ENCODE measurements around the gene STXBP5.
"Not testable (repeated sequence)": the region's sequence is repeated elsewhere in the genome, so short reads cannot be mapped to it uniquely, and the experiment has no call there.

Gene STXBP5

GRCh38 chr6:147254929-147255473, 50.8 kb downstream of the STXBP5 start:
- DNase-seq: not testable (repeated sequence)

DNA sequence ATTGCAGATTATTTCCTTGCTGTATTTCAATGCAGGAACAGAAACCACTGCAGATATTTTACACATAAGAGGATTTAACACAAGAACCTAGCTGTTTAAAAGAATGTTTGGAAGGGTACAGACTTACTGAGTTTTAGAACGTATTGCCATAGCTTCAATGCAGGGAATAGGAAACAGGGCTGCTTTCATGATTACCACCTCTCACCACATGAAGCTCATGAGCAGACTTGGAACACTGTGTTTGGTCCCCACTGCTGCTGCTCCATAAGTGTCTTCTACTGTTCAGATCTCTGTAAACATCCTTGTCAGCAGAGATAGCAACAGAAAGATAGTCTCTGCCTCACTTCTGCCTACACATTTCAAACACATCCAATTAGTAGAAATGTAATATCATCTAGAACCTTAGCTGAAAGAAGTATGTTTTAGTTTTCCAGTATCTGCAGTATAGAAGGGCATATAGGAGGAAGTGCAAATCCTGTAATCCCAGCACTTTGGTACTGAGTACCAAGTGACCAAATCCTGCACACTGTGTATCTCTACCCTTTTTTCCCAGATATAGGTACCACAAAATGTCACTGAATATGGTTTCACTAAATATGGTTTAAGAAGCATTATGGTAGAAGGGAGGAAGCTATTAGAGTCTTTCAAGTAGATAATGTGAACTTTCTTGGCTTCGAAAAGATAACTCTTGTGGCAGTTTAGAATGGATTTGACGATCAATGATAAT, 51.9 kb downstream of the STXBP5 start:
- DNase-seq: no peak

- no peak for DNase-seq
These were observed 53.5 kb downstream of the STXBP5 start for GRCh38 chr6:147257760-147258159.

DNA sequence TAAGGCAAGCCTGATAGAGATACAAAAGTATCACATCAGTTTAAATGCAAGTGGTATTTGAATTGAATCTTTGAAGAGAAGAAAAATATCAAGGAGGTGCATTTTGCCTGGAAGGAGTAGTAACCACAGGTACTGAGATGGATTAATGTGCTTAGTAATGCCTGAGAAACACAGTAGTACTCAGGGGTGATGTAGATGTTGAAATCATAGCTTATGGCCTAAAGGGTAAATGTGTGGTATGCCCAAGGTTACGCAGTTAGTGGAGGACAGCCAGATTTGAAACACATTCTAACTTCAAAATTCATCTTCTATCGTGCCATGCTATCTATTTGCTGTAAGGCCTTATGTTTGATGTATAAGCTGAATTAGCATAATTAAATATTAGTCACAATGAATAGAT, 55.9 kb downstream of the STXBP5 start:
- no peak for DNase-seq

GRCh38 chr6:147262946-147263345, 58.7 kb downstream of the STXBP5 start:
- no peak for DNase-seq

GRCh38 chr6:147266821-147267220, 62.6 kb downstream of the STXBP5 start:
- no peak for DNase-seq

- no peak for DNase-seq
These were observed 63.4 kb downstream of the STXBP5 start for GRCh38 chr6:147267658-147268057.

- no peak for DNase-seq
These were observed 64.0 kb downstream of the STXBP5 start for GRCh38 chr6:147268254-147268653.

GRCh38 chr6:147274012-147274411, 69.8 kb downstream of the STXBP5 start:
- no peak for DNase-seq

DNA sequence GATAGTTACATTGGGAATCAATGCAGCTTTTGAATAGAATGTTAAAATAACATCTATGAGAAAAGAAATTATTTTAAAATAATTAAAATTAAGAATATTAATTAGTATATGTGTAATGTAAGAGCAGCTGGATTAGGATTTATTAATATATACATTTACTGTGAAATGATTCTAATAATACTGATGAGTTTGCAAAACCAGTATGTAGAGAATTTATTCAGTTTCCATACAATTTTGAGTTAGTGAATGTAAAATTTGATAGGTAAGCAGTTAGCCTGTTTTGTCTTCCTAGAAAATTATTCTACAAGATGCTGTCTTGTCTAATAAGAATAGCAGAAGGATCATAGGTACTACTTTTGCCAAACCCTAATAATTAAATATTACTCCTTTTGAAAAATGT, 70.6 kb downstream of the STXBP5 start:
- no peak for DNase-seq

GRCh38 chr6:147278891-147279290, 74.7 kb downstream of the STXBP5 start:
- DNase-seq: no peak

GRCh38 chr6:147279427-147279826, 75.2 kb downstream of the STXBP5 start:
- DNase-seq: no peak

- no peak for DNase-seq
These were observed 77.8 kb downstream of the STXBP5 start for GRCh38 chr6:147281895-147282565.

DNA sequence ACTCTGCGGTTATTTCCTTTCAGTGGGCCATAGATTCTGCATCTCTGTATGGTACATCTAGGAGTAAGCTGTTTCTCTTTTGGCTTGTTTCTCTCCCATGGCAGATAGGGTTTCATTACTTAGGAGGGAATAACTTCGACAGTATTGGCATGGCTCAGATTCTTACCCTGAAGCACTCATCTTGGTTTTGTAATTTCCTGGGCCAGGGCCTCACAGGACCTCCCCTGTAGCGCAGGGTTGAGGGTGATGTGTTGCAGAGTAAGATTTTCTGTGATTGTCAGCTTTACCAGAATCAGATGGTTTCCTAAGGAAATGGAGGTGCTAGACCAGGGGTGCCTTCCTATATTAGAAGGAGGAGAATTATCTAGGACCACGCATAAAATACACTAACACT, 78.3 kb downstream of the STXBP5 start:
- no peak for DNase-seq

- DNase-seq: no peak
These were observed 79.2 kb downstream of the STXBP5 start for GRCh38 chr6:147283460-147283859.

GRCh38 chr6:147285087-147285855, 81.1 kb downstream of the STXBP5 start:
- DNase-seq: no peak

DNA sequence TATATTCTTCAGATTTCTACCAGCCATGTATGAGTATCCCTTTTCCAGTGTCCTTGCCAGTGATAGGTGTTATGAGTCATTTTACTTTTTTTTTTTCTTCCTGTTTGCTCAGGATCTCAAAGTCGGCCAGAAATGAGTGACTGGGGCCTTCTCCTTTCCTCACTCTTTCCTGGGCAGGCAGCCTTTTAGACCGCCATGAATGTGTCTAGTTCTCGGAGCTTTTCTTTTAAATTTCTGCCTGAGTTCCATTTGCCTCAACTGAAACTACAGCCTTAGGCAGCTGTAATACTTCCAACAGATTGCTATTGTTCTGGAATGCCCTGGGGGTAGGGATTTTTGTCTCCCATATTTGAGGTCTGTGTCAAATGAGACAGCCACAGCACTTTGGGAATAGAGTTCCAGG, 83.7 kb downstream of the STXBP5 start:
- no peak for DNase-seq

- no peak for DNase-seq
These were observed 92.9 kb downstream of the STXBP5 start for GRCh38 chr6:147297124-147297523.

- DNase-seq: no peak
These were observed 93.6 kb downstream of the STXBP5 start for GRCh38 chr6:147297663-147298316.

- no peak for DNase-seq
These were observed 94.2 kb downstream of the STXBP5 start for GRCh38 chr6:147298461-147298860.

GRCh38 chr6:147299035-147299434, 94.8 kb downstream of the STXBP5 start:
- DNase-seq: no peak

- no peak for DNase-seq
These were observed 96.9 kb downstream of the STXBP5 start for GRCh38 chr6:147301070-147301469.

DNA sequence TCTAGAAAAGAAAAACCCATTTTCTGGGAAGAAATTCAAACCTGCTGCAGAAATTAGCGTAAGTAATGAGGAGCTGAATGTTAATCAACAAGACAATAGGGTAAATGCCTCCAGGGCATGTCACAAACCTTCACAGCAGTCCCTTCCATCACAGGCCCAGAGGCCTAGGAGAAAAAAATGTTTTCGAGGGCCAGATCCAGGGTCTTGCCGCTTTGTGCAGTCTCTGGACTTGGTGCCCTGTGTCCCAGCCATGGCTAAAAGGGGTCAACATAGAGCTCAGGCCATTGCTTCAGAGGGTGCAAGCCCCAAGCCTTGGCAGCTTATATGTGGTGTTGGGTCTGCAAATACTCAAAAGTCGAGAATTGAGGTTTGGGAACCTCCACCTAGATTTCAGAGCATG, 99.8 kb downstream of the STXBP5 start:
- no peak for DNase-seq

All from activated CD4-positive, alpha-beta T cell treated with anti-CD3 and anti-CD28 coated beads, Interleukin-2, amount 50 U/mL, for 4 hours (primary cell).